Measurements from ENCODE around the gene MUSTN1. TPM values are rescaled to one million over a fixed set of nuclear protein-coding genes. Genes with fewer than 3 reads are reported as not detected.

MUSTN1 gene
- total and polyA plus RNA-seq, 8 donors = 0.42 to 63.7 (median 0.55) TPM; not detected in 3

DNA sequence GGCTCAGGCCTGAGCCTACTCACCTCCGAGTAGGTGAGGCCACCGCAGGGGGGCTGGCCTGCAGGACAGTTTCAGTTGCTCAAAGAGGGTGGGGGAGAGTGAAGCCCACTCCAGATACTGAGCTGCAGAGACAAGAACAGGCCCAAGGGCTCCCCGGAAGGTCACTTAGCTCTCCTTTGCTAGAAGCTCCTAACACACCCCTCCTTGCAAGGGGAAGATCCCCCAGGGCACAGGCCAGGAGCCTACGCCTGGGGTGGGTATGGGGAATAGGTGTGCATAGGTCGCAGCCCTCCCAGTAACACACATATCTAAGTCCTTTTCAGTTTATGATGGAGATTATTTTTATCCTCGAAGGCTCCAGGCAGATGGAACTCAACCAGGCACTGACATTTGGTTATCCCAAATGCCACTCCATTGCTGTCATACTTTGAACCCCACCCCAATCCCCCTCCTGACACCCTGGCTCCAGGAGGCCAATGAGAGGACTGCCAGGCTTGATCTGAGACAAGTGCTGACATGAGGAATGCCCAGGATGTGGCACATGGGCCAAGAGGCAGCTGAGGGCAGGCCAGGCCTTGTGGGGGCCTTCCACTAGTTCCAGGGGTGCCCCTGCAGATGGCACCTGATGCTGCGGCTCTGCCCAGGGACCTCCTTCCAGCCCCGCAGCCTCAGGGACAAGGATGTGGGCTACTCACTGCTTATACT is 1.1 kb upstream of the MUSTN1 start:
- 86 to 90% methylated on average over 8 of the region's 8 CpGs for WGBS, 2 donors
- ATAC-seq = no peak

DNA sequence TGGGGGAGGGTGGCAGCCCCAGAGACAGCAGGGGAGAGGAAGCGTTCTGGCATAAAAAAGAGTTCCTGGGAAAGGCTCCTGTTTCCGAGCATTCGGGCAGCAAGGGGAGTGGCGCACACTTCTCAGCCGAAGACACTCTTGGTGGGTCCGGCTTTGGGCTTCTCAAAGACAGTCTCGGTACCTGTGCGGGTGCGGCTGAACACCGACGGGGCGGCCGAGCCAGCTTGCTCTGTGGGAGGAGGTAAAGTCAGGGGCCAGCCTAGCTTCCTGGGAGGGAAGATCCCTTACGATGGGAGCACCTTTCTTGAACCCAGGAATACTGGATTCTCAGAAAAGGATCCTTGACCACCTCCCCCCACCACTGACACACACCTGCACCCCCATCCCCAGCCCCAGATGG is 1.6 kb downstream of the MUSTN1 start:
- DNase-seq (no peak), FAIRE-seq (no peak), ATAC-seq (no peak)
- H3K4me1 ChIP-seq = peaks cover 0 to 19% (median 0%) of the 10 kb centered on the region in 3 donors
- no peaks in the 10 kb centered on the region for H3K27me3 ChIP-seq
- H3K9me3 ChIP-seq = no peaks in the 10 kb centered on the region
- TF ChIP-seq, protein P1, sequence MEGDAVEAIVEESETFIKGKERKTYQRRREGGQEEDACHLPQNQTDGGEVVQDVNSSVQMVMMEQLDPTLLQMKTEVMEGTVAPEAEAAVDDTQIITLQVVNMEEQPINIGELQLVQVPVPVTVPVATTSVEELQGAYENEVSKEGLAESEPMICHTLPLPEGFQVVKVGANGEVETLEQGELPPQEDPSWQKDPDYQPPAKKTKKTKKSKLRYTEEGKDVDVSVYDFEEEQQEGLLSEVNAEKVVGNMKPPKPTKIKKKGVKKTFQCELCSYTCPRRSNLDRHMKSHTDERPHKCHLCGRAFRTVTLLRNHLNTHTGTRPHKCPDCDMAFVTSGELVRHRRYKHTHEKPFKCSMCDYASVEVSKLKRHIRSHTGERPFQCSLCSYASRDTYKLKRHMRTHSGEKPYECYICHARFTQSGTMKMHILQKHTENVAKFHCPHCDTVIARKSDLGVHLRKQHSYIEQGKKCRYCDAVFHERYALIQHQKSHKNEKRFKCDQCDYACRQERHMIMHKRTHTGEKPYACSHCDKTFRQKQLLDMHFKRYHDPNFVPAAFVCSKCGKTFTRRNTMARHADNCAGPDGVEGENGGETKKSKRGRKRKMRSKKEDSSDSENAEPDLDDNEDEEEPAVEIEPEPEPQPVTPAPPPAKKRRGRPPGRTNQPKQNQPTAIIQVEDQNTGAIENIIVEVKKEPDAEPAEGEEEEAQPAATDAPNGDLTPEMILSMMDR (IDR thresholded peaks at IDR 0.05) = no peak
- no peak overlapping the region for H3K27ac ChIP-seq
- no peaks in the 10 kb centered on the region for H3K36me3 ChIP-seq
- no peak overlapping the region for H3K4me3 ChIP-seq
- WGBS, 2 donors = 97 to 99% methylated on average over 14 of the region's 14 CpGs
- intact Hi-C loops (cut with DNase I) = no loop called here

More for the DNA sequence above, 1.1 kb upstream of the MUSTN1 start:
- FAIRE-seq = no peak
- TF ChIP-seq, protein P1 (IDR thresholded peaks at IDR 0.05) = no peak
- no peak overlapping the region for H3K4me3 ChIP-seq
- peak in 1 of 6 donors; percentile 28 for DNase-seq
- H3K27ac ChIP-seq = no peak overlapping the region
- peaks cover 0 to 14% (median 0%) of the 10 kb centered on the region in 3 donors for H3K4me1 ChIP-seq
- H3K9me3 ChIP-seq = no peaks in the 10 kb centered on the region
- H3K27me3 ChIP-seq = no peaks in the 10 kb centered on the region
- no peaks in the 10 kb centered on the region for H3K36me3 ChIP-seq
- intact Hi-C loops (cut with DNase I) = no loop called here

DNA sequence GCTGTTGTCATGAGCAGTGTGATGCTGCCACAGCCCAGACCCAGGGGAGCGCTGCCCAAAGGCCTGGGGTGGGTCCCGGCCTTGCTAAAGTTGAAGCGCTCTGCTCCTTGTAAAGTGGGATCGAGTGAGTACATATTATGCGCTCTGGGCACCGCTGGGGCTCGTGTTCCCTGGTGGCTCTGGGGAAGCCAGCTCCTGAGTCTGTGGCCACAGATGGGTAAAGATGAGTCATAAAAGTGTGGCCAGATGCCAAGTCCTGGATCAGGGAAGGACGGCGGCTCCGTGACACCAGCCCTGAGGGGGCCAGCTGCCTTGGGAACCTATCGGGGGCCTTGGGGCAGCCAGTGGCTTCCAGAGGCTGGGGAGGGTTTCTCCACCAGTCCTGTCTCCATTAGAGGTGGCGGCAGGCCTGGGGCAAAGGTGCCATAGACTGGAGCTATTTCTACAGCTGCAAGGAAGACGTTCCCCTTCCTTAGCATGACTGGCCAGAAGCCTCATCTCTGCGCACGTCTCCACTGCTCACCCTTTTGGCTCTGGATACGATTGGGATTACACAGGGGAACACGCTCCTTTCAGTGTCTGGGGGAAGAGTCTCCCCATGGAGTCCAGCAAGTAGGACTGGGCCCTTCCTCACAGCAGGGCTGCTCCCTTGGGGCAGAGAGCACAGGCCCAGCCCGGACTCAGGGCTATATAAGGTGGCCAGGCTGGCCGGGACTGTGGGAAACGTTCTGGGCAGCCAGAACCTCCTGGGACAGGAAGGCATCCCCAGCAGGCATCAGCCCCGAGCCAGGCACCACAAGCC is 3.1 kb downstream of the MUSTN1 start:
- no peak for FAIRE-seq
- WGBS, 2 donors = 71 to 79% methylated on average over 21 of the region's 21 CpGs
- Histone ChIP-seq H3K4me3 (no peak overlapping the region), H3K36me3 (no peaks in the 10 kb centered on the region), H3K27me3 (no peaks in the 10 kb centered on the region), H3K4me1 (peaks cover 0 to 27% (median 0%) of the 10 kb centered on the region in 3 donors), H3K9me3 (no peaks in the 10 kb centered on the region), H3K27ac (peak overlapping the region in 2 of 4 donors; percentile 62 to 71)
- peak in 5 of 6 donors; percentile 34 to 74 (median 66) for DNase-seq
- TF ChIP-seq, protein P1 (IDR thresholded peaks at IDR 0.05) = no peak
- intact Hi-C loops (cut with DNase I) = no loop called here
- ATAC-seq = peak in 3 of 4 donors; percentile 19 to 43 (median 29)

DNA sequence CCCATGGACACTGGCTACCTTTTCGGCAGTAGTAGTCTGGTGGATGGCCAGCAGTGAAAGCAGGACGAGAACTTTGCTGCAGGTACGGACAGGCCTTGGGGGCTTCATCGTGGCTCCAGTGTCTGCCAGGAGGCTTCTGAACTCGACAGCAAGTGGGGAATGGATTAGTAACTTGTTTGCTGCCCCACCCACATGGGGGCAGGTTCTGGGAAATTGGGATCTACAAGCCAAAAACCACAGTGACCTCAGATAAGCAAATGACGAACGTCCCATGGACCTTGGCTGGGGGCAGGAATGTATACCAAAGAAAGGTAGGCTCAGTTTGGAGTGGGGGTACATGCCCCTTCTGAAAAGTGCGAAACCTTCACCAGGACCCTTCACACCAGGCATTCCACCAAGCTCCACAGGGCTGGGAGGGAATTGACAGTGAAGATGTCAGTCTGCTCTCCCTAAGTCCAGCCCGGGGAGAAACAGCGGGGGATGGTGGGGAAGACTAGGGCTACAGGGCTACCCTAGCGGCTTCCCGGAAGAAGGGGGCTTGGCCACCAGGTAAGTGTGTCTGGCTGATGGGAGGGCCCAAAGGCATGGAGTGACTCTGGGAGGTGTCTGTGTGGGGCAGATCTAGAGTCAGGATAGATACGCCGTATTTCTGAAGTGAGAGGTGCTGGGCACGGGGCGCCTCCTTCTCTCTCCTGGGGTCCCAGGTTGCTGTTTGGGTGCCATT is 4.1 kb downstream of the MUSTN1 start, which contains the start of gene ITIH4:
ITIH4 (minus strand) TSS at position 138 of the 724 bp plus-strand sequence; CDS start at position 108, 30 bp downstream.
- FAIRE-seq (no peak), DNase-seq (peak in 5 of 6 donors; percentile 43 to 77 (median 68)), ATAC-seq (peak in 3 of 4 donors; percentile 56 to 69 (median 61))
- H3K9me3 ChIP-seq = no peaks in the 10 kb centered on the region
- intact Hi-C loops (cut with DNase I) = no loop called here
- no peaks in the 10 kb centered on the region for H3K36me3 ChIP-seq
- peaks cover 0 to 27% (median 0%) of the 10 kb centered on the region in 3 donors for H3K4me1 ChIP-seq
- H3K27ac ChIP-seq = peak within 1 kb of the TSS in 2 of 4 donors; percentile 62 to 71
- 67 to 70% methylated on average over 16 of the region's 16 CpGs for WGBS, 2 donors
- H3K27me3 ChIP-seq = no peaks in the 10 kb centered on the region
- TF ChIP-seq, protein P1 (IDR thresholded peaks at IDR 0.05) = no peak
- peak within 1 kb of the TSS in 1 of 4 donors; percentile 42 for H3K4me3 ChIP-seq
